GOT3 (cell line): ENCODE data around the gene ABCD3.
"Not testable (repeated sequence)": the region's sequence is repeated elsewhere in the genome, so short reads cannot be mapped to it uniquely, and the experiment has no call there.

Source experiments
- DNase-seq: peaks from one replicate; lab custom pipeline; 2025; ENCODE audit warnings: mixed read lengths; lab: John Stamatoyannopoulos, UW

The ABCD3 gene

GRCh38 chr1:94417978-94418663, at the start of gene ABCD3:
Gene ABCD3 (plus strand): TSS chr1:94418389. CDS start chr1:94418479, 90 bp downstream.
- peak; percentile 83 for DNase-seq

DNA sequence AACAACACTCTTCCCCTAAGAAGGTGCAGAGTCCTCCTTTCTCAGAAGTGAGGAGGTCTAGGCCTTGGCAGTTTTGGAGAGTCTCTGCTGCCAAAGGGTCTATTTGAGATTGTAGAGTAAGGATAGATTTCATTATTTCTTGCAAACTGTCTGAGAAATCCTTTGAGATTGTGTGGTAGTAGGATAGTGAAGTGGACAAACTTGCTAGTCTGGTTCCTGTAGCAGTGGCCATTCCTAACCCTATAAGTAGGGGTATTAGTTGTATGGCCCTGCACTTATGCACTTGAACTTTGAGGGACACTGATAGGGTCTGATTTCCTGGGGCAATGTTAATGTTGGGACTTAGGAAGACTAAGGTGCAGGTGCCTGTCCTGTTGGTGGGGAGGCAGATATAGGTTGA, 45.4 kb upstream of the ABCD3 start:
- DNase-seq, result not testable (repeated sequence)

DNA sequence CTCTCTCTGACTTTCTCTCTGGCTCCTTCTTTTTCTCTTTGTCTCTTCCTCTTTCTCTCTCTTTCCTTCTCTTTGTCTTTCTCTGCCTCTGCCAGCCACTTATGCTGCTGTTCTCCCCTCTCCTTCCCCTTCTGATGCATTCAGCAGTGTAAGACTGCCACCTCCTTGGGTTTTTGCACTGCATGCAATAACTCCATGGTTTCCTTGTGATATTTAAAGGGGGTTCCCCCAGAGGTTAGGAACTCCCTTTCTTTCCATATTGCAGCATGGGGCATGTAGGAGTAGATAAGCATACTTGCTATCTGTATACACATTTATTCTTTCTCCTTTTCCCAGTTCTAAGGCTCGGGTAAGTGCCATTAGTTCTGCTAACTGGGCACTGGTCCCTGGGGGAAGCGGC, 44.9 kb upstream of the ABCD3 start:
- not testable (repeated sequence) for DNase-seq

- not testable (repeated sequence) for DNase-seq
Measured at GRCh38 chr1:94375666-94376065, 42.5 kb upstream of the ABCD3 start.

DNA sequence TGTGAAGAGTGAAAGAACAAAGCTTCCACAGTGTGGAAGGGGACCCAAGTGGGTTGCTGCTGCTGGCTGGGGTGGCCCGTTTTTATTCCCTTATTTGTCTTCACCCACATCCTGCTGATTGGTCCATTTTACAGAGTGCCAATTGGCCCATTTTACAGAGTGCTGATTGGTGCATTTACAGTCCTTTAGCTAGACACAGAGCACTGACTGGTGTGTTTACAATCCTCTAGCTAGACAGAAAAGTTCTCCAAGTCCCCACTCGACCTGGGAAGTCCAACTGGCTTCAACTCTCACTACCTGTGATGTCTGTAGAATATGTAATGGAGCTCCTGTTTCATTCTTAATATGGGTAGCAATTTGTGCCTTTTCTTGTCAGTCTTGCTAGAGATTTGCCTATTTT, 39.7 kb upstream of the ABCD3 start:
- not testable (repeated sequence) for DNase-seq

- DNase-seq, result no peak
Measured at GRCh38 chr1:94379615-94380014, 38.6 kb upstream of the ABCD3 start.

DNA sequence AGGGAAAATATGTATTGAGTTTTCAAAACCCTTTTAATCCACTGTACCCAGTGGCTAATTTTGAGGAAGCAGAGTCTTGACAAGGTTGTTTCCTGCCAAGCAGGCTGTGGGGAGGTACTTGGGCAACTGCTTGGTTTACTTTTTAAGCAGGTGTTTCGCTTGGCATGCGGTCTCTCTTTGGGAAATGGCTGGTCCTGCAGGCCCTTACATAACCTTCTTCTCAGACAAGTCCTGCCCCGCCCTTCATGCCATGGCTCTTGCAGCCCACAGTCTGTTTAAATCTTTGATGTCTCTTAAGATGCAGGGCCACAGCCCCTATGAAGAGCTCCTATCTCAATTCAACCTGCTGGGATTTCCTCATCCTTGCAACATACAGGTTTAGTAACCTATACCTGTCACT, 36.0 kb upstream of the ABCD3 start:
- DNase-seq, result no peak

DNA sequence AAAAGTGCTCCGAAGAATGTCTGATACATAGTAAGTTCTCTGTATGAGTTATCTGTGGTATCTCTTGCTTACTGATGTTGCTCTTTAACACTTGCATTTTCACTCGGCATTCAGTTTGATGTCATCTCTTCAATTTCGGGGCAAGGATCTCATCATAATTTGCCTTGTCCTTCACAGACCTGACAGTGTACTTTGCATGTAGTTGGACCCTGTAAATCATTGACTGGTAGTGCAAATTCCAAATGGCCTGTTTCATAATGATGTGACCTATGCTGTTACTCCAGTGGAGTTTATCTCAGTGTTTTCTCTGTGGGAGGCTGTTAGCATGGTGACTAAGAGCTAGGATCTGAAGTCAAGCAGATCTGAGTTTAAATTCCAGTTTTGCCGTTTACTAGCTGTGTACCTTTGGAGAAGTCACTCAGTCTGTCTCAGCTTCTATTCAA, 34.2 kb upstream of the ABCD3 start:
- no peak for DNase-seq

- no peak for DNase-seq
Measured at GRCh38 chr1:94384485-94385265, 33.5 kb upstream of the ABCD3 start.

- DNase-seq, result no peak
Measured at GRCh38 chr1:94385308-94385929, 32.8 kb upstream of the ABCD3 start.

DNA sequence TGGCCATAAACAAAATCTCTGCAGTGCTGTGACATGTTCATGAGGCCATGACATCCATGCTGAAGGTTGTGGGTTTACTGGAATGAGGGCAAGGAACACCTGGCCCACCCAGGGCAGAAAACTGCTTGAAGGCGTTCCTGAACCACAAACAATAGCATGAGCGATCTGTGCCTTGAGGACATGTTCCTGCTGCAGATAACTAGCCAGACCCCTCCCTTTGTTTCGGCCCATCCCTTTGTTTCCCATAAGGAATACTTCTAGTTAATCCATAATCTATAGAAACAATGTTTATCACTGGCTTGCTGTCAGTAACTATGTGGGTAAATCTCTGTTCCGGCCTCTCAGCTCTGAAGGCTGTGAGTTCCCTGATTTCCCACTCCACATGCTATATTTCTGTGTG, 28.9 kb upstream of the ABCD3 start:
- DNase-seq, result no peak

DNA sequence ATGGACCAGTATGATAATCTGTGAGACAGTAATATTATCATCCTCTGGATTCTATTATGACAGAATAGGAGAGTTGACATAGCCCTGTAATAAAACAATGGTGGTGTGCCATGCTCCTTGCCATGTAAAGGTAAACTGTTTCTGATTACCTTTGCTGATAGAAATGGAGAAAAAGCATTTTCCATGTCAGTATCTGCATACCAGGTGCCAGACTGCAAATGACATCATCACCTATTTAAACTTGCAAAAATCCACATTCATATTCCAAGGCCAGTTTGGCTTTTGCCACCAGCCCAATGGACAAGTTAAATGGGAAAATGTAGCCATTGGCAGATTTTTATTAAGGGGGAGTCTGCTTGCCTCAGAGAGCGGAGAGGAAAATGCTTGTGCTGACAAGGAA, 23.9 kb upstream of the ABCD3 start:
- DNase-seq, result no peak

GRCh38 chr1:94395231-94395630, 23.0 kb upstream of the ABCD3 start:
- no peak for DNase-seq

DNA sequence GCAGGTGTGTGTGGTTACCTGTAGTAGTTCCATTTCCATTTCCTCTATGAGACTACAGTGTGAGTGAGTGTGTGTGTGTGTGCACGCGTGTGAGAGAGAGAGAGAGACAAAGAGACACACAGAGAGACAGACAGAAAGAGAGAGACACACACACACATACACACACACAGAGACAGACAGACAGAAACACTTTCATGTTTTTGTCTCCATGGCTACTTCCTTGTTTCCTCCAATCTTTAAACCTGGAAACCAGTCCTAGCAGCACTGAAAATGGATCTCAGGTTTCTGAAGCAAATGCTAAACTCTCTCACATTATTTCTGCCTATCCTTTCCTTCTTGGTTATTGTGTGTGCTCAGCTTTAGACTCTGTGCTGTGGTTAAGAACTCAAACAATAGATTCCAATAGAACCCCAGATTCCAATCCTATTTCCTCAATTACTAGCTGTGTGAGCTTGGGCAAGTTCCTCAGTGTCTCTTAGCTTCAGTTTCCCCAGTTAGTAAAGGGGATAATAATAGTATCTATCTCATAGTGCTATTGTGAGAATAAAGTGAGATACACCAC, 22.4 kb upstream of the ABCD3 start:
- no peak for DNase-seq

DNA sequence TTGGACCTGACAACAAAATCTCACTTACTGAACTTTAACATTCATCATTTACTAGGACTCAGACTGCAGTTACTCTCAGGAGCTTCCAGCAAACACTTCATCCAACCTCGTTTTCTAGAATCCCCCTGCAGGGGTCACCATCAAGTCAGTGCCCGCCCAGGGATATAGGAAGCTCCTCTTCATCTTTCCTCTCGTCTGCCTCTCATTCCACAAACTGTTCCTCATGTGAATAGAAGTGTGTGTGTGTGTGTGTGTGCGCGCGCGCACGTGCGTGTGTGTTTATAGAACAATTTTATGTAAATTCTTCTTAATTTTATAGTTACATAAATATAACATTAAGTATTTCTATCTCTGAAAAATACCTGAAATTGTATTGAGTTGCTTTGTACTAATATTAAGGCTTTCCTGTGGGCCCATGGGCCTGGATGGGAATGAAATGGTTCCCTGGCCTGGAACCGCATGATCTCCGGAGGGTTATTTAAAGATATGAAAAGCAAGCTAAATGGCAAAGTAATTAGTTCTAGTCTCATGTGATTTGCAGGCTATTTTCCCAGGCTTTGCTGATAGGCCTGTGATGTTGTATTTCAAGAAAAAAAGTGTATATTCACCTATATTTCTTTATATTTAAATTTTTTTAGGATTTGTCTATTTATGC, 21.7 kb upstream of the ABCD3 start:
- no peak for DNase-seq

- DNase-seq, result no peak
Measured at GRCh38 chr1:94398356-94398755, 19.8 kb upstream of the ABCD3 start.

GRCh38 chr1:94399453-94399852, 18.7 kb upstream of the ABCD3 start:
- DNase-seq, result no peak

DNA sequence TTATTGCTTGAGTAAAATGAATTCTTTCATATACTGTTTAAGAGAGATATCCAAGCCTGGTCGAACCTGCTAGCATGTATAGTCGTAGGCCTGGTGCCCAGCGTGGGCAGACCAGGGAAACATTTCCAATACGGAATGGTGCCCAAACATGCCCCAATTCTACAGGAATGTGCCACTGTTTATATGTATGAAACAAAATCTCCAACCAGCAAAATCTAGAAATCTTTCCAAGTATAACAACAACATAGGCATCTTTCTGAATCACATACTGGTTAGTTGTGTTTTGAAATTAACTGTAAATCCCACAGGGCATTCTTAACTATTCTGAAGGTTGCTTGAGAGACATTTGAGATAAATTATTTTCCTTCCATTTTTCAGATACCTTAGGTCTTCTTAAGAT, 17.0 kb upstream of the ABCD3 start:
- DNase-seq, result no peak

DNA sequence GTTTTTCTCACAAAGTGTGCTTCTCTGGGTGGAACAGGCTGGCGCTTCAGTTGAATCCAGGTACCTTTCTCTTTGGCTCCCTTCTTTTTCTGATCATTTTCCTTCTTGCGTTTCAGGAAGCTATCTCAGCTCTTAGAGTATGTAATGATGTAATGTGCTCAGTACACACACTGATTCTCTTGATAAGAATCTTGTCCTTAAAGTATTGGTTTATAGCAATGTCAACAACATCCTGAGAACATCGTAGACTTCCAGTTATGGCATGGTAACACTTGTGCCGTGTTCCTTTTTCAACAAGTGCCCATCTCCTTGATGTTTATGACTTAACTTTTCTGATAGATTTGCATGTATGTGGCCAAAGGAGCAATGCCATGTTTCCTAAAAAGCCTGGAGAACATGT, 11.7 kb upstream of the ABCD3 start:
- no peak for DNase-seq

- no peak for DNase-seq
Measured at GRCh38 chr1:94408104-94408830, 9.9 kb upstream of the ABCD3 start.

DNA sequence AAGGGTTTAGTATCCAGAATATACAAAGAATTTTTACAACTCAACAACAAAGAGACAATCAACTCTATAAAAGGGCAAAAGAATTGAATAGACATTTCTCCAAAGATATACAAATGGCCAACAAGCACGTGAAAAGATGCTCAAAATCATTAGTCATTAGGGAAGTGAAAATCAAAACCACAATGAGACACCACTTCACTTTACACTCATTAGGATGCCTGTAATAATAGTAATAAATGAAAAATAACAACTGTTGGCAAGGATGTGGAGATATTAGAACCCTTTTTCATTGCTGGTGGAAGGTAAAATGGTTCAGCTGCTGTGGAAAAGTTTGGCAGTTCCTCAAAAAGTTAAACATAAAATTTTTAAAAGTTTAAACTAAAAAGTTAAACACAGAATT, 7.0 kb upstream of the ABCD3 start:
- DNase-seq, result no peak

DNA sequence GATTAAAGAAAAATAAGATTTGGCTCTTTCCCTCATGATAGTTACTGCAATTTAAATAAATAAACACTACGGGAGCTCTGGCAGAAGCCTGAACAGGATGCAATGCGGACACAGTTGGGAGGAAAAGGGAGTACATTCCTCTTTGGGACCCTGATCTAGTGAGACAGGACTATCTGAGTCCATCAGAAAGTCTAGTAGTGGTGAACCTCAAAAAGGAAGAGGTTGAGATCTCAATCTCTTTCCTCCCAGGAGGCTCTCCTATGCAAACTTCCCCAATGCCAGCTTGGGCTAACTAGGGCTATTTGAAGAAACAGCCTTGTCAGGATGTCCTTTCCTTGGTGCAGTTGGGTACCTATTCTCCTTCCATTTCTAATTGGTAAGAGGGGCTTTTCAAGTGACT, 4.9 kb upstream of the ABCD3 start:
- DNase-seq, result no peak
